ENCODE measurements around the gene IL3. TPM values are rescaled to one million over a fixed set of nuclear protein-coding genes. Genes with fewer than 3 reads are reported as not detected.
A peak's percentile ranks its signal among the peaks of the same experiment; 100 is the strongest.

IL3 gene
- total RNA-seq, 1 donor from 2014 or later: not detected

GRCh38 chr5:132013006-132013689, 47.3 kb upstream of the IL3 start:
- no peak overlapping the region for H3K4me3 ChIP-seq
- TF ChIP-seq CTCF (IDR thresholded peaks at IDR 0.05): no peak
- no peak for TF ChIP-seq POLR2A (IDR thresholded peaks at IDR 0.05)
- no peak for TF ChIP-seq POLR2AphosphoS5 (IDR thresholded peaks at IDR 0.05; ENCODE audit: insufficient read depth in 1 of 2, low read depth in 1 of 2)
- no peaks in the 10 kb centered on the region for H3K9me3 ChIP-seq
- no peak overlapping the region for H3K27ac ChIP-seq
- H3K4me1 ChIP-seq: peaks cover 15% of the 10 kb centered on the region
- H3K27me3 ChIP-seq: peaks cover 7% of the 10 kb centered on the region
- peak in 1 of 2 donors; percentile 69 for DNase-seq (ENCODE audit: extremely low spot score in 2 of 2)
- intact Hi-C loops (cut with DNase I): no loop called here
- no peaks in the 10 kb centered on the region for H3K36me3 ChIP-seq

DNA sequence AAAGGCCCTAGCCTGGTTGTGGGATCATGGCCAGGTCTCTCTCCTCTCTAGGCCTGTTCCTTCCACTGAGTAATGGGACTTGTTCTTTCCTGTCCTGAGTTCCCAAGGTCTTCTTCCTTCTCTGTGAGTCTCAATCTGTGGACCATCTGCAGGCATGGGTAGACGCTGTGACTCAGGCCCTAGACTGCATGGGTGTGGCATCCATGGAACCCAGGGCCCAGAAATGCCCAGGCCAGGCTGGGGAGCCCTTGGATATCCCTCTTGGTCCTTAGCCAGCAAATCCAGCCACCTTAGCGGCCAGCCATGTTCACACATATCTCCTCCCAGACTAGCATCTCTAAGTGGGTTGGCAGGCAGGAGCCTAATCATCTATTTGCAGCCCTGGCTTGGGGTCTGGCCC, 46.7 kb upstream of the IL3 start:
- DNase-seq (ENCODE audit: extremely low spot score in 2 of 2): peak; percentile 40 to 94
- Histone ChIP-seq H3K4me3 (no peak overlapping the region), H3K36me3 (no peaks in the 10 kb centered on the region), H3K27me3 (peaks cover 7% of the 10 kb centered on the region), H3K9me3 (no peaks in the 10 kb centered on the region), H3K4me1 (peaks cover 15% of the 10 kb centered on the region), H3K27ac (no peak overlapping the region)
- intact Hi-C loops (cut with DNase I): no loop called here
- TF ChIP-seq POLR2AphosphoS5 (IDR thresholded peaks at IDR 0.05; ENCODE audit: insufficient read depth in 1 of 2, low read depth in 1 of 2): no peak
- TF ChIP-seq CTCF (IDR thresholded peaks at IDR 0.05): no peak
- no peak for TF ChIP-seq POLR2A (IDR thresholded peaks at IDR 0.05)

GRCh38 chr5:132016721-132017250, 43.7 kb upstream of the IL3 start:
- DNase-seq (ENCODE audit: extremely low spot score in 2 of 2): no peak
- intact Hi-C loops (cut with DNase I): no loop called here
- H3K27ac ChIP-seq: no peak overlapping the region
- H3K4me1 ChIP-seq: peaks cover 7% of the 10 kb centered on the region
- TF ChIP-seq POLR2A (IDR thresholded peaks at IDR 0.05) (no peak), CTCF (IDR thresholded peaks at IDR 0.05) (no peak), POLR2AphosphoS5 (IDR thresholded peaks at IDR 0.05; ENCODE audit: insufficient read depth in 1 of 2, low read depth in 1 of 2) (no peak)
- H3K27me3 ChIP-seq: peaks cover 3% of the 10 kb centered on the region
- no peaks in the 10 kb centered on the region for H3K36me3 ChIP-seq
- no peaks in the 10 kb centered on the region for H3K9me3 ChIP-seq
- H3K4me3 ChIP-seq: no peak overlapping the region

GRCh38 chr5:132017316-132017715, 43.1 kb upstream of the IL3 start:
- H3K36me3 ChIP-seq: no peaks in the 10 kb centered on the region
- no peak overlapping the region for H3K27ac ChIP-seq
- no peaks in the 10 kb centered on the region for H3K27me3 ChIP-seq
- H3K9me3 ChIP-seq: no peaks in the 10 kb centered on the region
- H3K4me1 ChIP-seq: peaks cover 1% of the 10 kb centered on the region
- intact Hi-C loops (cut with DNase I): no loop called here
- TF ChIP-seq CTCF (IDR thresholded peaks at IDR 0.05) (no peak), POLR2AphosphoS5 (IDR thresholded peaks at IDR 0.05; ENCODE audit: insufficient read depth in 1 of 2, low read depth in 1 of 2) (no peak), POLR2A (IDR thresholded peaks at IDR 0.05) (no peak)
- DNase-seq (ENCODE audit: extremely low spot score in 2 of 2): no peak
- H3K4me3 ChIP-seq: no peak overlapping the region

All from vagina (tissue), 2 donors.